GM18508 (cell line): ENCODE results near the gene MAP4K2.

Experiments used
- ATAC-seq: cut with Tn5 transposase; IDR thresholded peaks from one replicate; pipeline ENCODE4 v1.9.1; 2021; ENCODE audit warnings: moderate number of reproducible peaks; ENCODE audit not compliant: insufficient read depth, unreplicated experiment

The MAP4K2 gene

DNA sequence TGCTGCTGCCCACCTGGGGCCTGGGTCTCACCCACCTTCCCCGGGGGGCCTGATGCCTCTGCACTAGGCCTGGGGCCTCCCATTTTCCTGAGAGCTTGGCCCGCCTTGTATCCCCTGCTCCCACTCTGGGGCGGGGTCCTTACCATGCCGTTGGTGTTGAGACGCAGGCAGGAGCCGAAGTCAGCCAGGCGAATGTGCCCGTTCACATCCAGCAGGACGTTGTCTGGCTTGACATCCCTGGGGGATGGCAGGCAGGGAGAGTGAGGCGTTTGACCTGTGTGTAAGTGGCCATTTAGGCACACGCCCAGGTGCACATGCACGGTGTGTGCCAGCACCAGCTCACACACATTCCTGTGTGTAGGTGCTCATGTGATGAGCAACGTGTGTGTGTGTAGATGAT is 36.3 kb upstream of the MAP4K2 start:
- ATAC-seq, result no peak

- ATAC-seq, result no peak
These were observed 35.8 kb upstream of the MAP4K2 start for GRCh38 chr11:64838600-64839334.

DNA sequence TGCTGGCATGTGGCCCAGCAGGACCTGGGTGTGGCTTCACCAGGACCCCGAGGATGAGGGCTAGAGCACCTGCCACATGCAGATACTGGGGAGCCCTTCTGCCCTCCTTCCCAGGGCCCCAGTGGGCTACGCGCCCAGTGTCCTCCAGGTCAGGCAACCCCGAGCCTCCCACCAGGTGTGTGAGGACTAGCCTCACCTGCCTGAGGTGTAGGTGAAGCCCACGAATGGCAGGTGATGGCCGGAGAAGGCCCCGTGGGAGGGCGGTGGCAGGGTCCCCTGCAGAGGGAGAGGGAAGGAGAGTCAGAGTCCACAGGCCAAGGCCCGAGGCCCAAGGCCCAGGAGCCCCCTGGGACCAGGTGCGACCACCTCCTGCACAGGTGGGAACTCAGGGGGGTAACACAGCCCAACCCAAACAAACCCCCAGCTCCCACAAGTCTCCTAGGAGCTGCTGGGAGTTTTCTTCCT is 34.9 kb upstream of the MAP4K2 start:
- ATAC-seq, result no peak

- ATAC-seq, result no peak
These were observed 33.5 kb upstream of the MAP4K2 start for GRCh38 chr11:64836448-64837072.

- no peak for ATAC-seq
These were observed 32.8 kb upstream of the MAP4K2 start for GRCh38 chr11:64835616-64836447.

- ATAC-seq, result no peak
These were observed 32.0 kb upstream of the MAP4K2 start for GRCh38 chr11:64834723-64835615.

GRCh38 chr11:64834031-64834722 is 31.2 kb upstream of the MAP4K2 start:
- ATAC-seq, result no peak

- ATAC-seq, result no peak
These were observed 30.5 kb upstream of the MAP4K2 start for GRCh38 chr11:64833509-64833908.

DNA sequence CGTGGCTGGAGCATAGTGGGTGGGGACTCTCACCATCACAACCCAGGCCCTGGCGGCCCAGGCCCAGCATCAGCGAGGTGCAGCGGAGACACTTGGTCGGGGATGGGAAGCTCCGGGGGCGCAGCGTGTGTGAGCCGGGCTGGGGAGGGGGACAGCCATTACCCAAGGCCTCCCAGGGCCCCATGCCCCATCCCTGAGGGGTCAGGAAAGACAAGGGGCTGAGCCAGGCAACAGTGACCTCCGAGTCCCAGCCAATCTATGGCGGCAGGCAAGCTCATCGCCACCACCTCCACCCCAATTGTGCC is 30.1 kb upstream of the MAP4K2 start:
- no peak for ATAC-seq

DNA sequence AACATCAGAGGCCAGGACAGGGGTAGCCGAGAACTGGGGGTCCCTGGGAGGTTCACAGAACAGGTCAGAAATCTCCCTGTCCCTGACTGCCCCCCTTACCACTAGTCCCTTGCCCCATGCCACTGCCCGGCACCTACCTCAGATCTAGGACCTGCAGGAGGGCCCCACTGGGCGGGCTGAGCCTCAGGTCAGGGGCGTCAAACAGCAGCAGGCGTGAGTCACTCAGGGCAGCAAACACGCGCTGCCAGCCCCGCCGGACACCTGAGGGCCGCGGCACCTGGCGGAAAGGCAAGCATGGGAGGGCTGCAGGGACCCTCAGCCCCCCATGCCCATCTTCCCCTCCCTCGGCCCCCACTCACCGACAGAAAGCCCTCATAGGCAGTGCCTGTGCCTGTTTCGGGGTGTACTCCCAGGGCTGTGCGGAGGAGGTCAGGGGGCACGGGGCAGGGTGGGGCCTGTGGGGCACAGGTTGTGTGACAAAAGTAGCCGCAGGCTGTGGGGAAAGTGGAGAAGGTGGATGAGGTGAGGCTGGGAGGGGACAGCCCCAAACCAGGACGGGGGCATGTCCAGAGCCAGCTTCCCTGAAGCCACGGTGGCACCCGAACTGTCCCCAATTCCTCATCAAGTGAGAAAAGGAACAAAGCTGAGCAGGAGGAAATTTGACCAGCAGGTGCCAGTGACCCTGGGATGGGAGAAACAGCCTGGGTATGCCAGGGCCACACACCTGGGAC is 29.6 kb upstream of the MAP4K2 start:
- ATAC-seq, result no peak

DNA sequence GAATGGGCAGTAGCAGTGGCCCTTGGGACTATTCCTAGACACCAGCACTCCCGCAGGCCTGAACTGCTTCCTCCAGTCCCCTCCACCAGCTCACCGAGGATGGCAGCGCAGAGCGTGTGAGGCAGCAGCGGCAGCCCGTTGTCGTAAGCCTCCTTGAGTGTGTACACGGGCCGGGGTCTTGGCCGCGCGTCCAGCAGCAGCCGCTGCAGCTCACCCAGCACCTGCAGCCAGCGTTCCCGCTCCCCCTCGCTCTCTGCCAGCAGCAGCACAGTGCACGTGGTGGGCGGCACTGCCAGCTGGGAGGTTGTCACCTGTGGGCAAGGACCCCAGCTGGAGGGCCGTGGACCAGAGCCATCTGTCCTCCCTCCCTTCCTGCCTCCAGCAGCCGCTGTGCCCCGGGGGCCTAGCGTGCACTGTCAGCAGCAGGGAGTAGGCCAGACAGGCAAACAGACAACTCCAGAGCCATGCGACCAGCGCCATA is 28.4 kb upstream of the MAP4K2 start:
- ATAC-seq, result no peak

GRCh38 chr11:64829536-64830251 is 26.7 kb upstream of the MAP4K2 start:
- no peak for ATAC-seq

DNA sequence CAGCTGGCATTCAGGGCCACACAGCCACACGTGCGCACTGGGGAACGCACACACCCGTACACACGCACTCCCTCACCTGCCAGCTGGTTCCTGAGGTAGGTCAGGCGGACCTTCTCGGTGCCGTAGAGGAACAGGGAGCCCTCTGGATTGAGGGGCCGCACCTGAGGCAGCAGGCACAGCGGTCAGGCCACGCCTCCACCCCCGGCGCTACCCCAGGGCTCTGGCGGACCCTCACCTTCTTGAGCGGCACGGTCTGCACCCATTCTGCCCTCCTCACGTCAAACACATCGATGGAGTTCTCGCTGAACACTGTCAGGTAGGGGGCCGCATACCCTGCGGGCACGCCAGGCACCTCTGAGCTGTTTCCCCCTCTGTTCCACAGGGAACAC is 24.4 kb upstream of the MAP4K2 start:
- ATAC-seq, result no peak

GRCh38 chr11:64826578-64827450 is 23.8 kb upstream of the MAP4K2 start:
- ATAC-seq, result no peak

GRCh38 chr11:64826062-64826461 is 23.0 kb upstream of the MAP4K2 start:
- no peak for ATAC-seq

- no peak for ATAC-seq
These were observed 20.6 kb upstream of the MAP4K2 start for GRCh38 chr11:64823568-64824119.

- ATAC-seq, result no peak
These were observed 14.5 kb upstream of the MAP4K2 start for GRCh38 chr11:64817476-64817875.
